HepG2 (cell line): ENCODE data around the gene DCPS. TPM values are rescaled to one million over a fixed set of nuclear protein-coding genes. Genes with fewer than 3 reads are reported as not detected.

Experiments used
- ATAC-seq: fragments of 200-7000 bp; cut with Tn5 transposase; 3 replicates; pipeline ENCODE4 v1.9.1; 2020; ENCODE audit warnings: mild to moderate bottlenecking, moderate library complexity
- BruUV-seq: library from RNA; stranded (reverse); fragments of 400-500 nt; replicated peaks from 2 replicates; lab custom pipeline; 2021; lab: Mats Ljungman, UMichigan
- CTCF ChIA-PET: fragments of 300-600 bp; formaldehyde crosslinking; extraction: SDS; loops from one replicate; lab custom pipeline; 2021; ENCODE audit warnings: low total read pairs, inconsistent platforms, low intra/inter-chr PET ratio; lab: Yijun Ruan, JAX
- POLR2A ChIA-PET: fragments of 350-600 bp; sonication (Branson Sonifier 250); formaldehyde crosslinking; loops from one replicate; lab custom pipeline; 2020; ENCODE audit warnings: antibody characterized with exemption, inconsistent platforms; lab: Yijun Ruan, JAX
- DNase-seq: peaks from one replicate; pipeline ENCODE4 v3.0.0-alpha.2; 2015; ENCODE audit warnings: low spot score
- FAIRE-seq: peaks from 3 replicates; lab custom pipeline; 2011; peaks lifted over from hg19 to GRCh38; lab: Jason Lieb, UNC
- H2AFZ ChIP-seq: one replicate; pipeline ENCODE4 v1.6.1; 2011; ENCODE audit warnings: low read length, inconsistent platforms
- H3K27ac ChIP-seq: fragments of 300-600 bp; 3 replicates; pipeline ENCODE4 v1.8.0; 2011; ENCODE audit warnings: mixed run types, mild to moderate bottlenecking, mixed read lengths, low read length, inconsistent platforms; ENCODE audit not compliant: insufficient read depth; ENCODE audit errors: extremely low read length
- H3K27me3 ChIP-seq, 2 experiments: fragments of 200-600 bp in 1 of 2; 2 replicates in 1 of 2; 3 replicates in 1 of 2; pipeline versions ENCODE4 v1.6.0 to v1.8.0; 2011; ENCODE audit warnings: low read length in 2 of 2, mild to moderate bottlenecking in 2 of 2, moderate library complexity in 2 of 2, inconsistent platforms in 1 of 2; ENCODE audit not compliant: insufficient read depth in 2 of 2, control insufficient read depth in 1 of 2
- H3K36me3 ChIP-seq, 2 experiments: fragments of 200-600 bp in 1 of 2; replicated peaks in 1 of 2; 2 replicates in 1 of 2; 3 replicates in 1 of 2; pipeline versions ENCODE4 v1.5.1 to v1.8.0; 2011; ENCODE audit warnings: low read length in 2 of 2, inconsistent platforms in 1 of 2; ENCODE audit not compliant: insufficient read depth in 2 of 2, control insufficient read depth in 1 of 2
- H3K4me1 ChIP-seq: 2 replicates; pipeline ENCODE4 v1.5.1; 2012; ENCODE audit warnings: low read length, inconsistent platforms; ENCODE audit not compliant: insufficient read depth
- H3K4me2 ChIP-seq: 2 replicates; pipeline ENCODE4 v1.6.0; 2011; ENCODE audit warnings: low read depth, low read length, inconsistent platforms
- H3K4me3 ChIP-seq, 3 experiments: fragments of 200-600 bp in 1 of 3; sonication (generic), shearing (Covaris generic) in 1 of 3; replicated peaks in 1 of 3; 2 replicates each; pipeline ENCODE4 v1.5.1; 2011 to 2016; ENCODE audit warnings: low read length in 3 of 3, inconsistent platforms in 2 of 3, low read depth in 2 of 3, mild to moderate bottlenecking in 2 of 3, control low read depth in 1 of 3, mixed read lengths in 1 of 3; ENCODE audit not compliant: insufficient read depth in 1 of 3
- H3K79me2 ChIP-seq: one replicate; pipeline ENCODE4 v1.6.1; 2011; ENCODE audit warnings: low read length, inconsistent platforms; ENCODE audit not compliant: insufficient read depth
- H3K9ac ChIP-seq: 2 replicates; pipeline ENCODE4 v1.6.0; 2011; ENCODE audit warnings: mild to moderate bottlenecking, low read depth, low read length, inconsistent platforms; ENCODE audit not compliant: insufficient read depth
- H3K9me3 ChIP-seq: 2 replicates; pipeline ENCODE4 v1.5.1; 2012; ENCODE audit warnings: mild to moderate bottlenecking, low read length
- H4K20me1 ChIP-seq: 2 replicates; pipeline ENCODE4 v1.6.0; 2011; ENCODE audit warnings: inconsistent platforms, mild to moderate bottlenecking, low read length, moderate library complexity; ENCODE audit not compliant: insufficient read depth
- CC2D1A ChIP-seq: sonication (generic); formaldehyde crosslinking; IDR thresholded peaks from 2 replicates; pipeline ENCODE4 v1.8.1; 2023; ENCODE audit warnings: mild to moderate bottlenecking, missing genetic modification reagents
- DNMT1 ChIP-seq: sonication (generic); formaldehyde crosslinking; IDR thresholded peaks from 2 replicates; pipeline ENCODE4 v1.5.1; 2020; ENCODE audit warnings: mild to moderate bottlenecking, missing genetic modification reagents
- FOXJ3 ChIP-seq: sonication (generic); formaldehyde crosslinking; IDR thresholded peaks from 2 replicates; pipeline ENCODE4 v1.4.0; 2020; ENCODE audit warnings: missing genetic modification reagents, mild to moderate bottlenecking, borderline replicate concordance
- LCORL ChIP-seq, 2 experiments: fragments of 450-650 bp in 1 of 2; sonication (generic) in 1 of 2; formaldehyde crosslinking in 1 of 2; IDR thresholded peaks; 2 replicates each; pipeline versions ENCODE4 v1.5.0 to v1.6.1; 2017 to 2020; ENCODE audit warnings: antibody characterized with exemption in 1 of 2, missing genetic modification reagents in 1 of 2
- MLLT10 ChIP-seq: sonication (generic); formaldehyde crosslinking; IDR thresholded peaks from 2 replicates; pipeline ENCODE4 v1.4.0; 2020; ENCODE audit warnings: missing genetic modification reagents
- MTA1 ChIP-seq: sonication (generic); formaldehyde crosslinking; IDR thresholded peaks from 2 replicates; pipeline ENCODE4 v1.4.0; 2020; ENCODE audit warnings: missing genetic modification reagents, mild to moderate bottlenecking, borderline replicate concordance
- NFRKB ChIP-seq: fragments of 450-650 bp; IDR thresholded peaks from 2 replicates; pipeline ENCODE4 v1.6.1; 2017
- SOX13 ChIP-seq, 3 experiments: fragments of 450-650 bp in 1 of 3; sonication (generic) in 1 of 3; formaldehyde crosslinking in 1 of 3; IDR thresholded peaks in 2 of 3; conservative IDR thresholded peaks in 1 of 3; 2 replicates each; pipeline versions ENCODE4 v1.5.0 to v1.6.1; 2016 to 2020; ENCODE audit warnings: antibody characterized with exemption in 1 of 3, mild to moderate bottlenecking in 1 of 3, missing compliant biosample characterization in 1 of 3, missing genetic modification reagents in 1 of 3, moderate library complexity in 1 of 3
- TBX3 ChIP-seq: fragments of 450-650 bp; IDR thresholded peaks from 2 replicates; pipeline ENCODE4 v1.6.1; 2017; ENCODE audit warnings: antibody characterized with exemption, mild to moderate bottlenecking, inconsistent platforms, borderline replicate concordance
- ZSCAN31 ChIP-seq: sonication (generic); formaldehyde crosslinking; IDR thresholded peaks from 2 replicates; pipeline ENCODE4 v1.5.0; 2020; ENCODE audit warnings: low read depth, mild to moderate bottlenecking, missing genetic modification reagents
- WGBS: methylation state at CpG from one replicate; pipeline ENCODE4 v1.1.6; 2017; ENCODE audit warnings: low lambda C conversion rate; 5-methylcytosine and 5-hydroxymethylcytosine counted together
- in situ Hi-C: cut with HindIII; loops from 2 replicates; pipeline ENCODE4 v1.10.0; 2017; ENCODE audit warnings: low pct_unique_long_range_greater_than_20kb; ENCODE audit not compliant: extremely low pct_ligation_motif_present
- intact Hi-C: fragments of 100-400 bp; cut with micrococcal nuclease; formaldehyde crosslinking; loops from one replicate; pipeline ENCODE4 v1.10.0; 2022; ENCODE audit not compliant: unreplicated experiment
- polyA plus RNA-seq, 8 experiments: library from polyadenylated mRNA; depleted of rRNA in 3 of 8; stranded (reverse) in 7 of 8; unstranded in 1 of 8; fragments of >200 nt; fragmentation: Illumina TruSeq in 4 of 8; extraction: Trizol in 4 of 8; gene quantifications; 2 replicates each; pipeline versions ENCODE4 v1.2.1 to v1.2.3, GENCODE V29; 2011 to 2016; ENCODE audit warnings: low read depth in 4 of 8, missing spikeins in 1 of 8, mixed read lengths in 1 of 8; ENCODE audit not compliant: insufficient read depth in 1 of 8
- total RNA-seq, 5 experiments: library from RNA; depleted of rRNA; stranded (reverse); fragments of >200 nt; fragmentation: Illumina TruSeq; extraction: Trizol; gene quantifications; 2 replicates each; pipeline ENCODE4 v1.2.3, GENCODE V29; 2016; ENCODE audit warnings: low read depth in 1 of 5
- TF ChIP-seq, protein P1 (sequence below): sonication (generic); formaldehyde crosslinking; IDR thresholded peaks from 2 replicates; pipeline ENCODE4 v1.4.0; 2020; ENCODE audit warnings: mild to moderate bottlenecking, missing genetic modification reagents
- TF ChIP-seq, protein P2 (sequence below): sonication (generic); formaldehyde crosslinking; IDR thresholded peaks from 2 replicates; pipeline ENCODE4 v1.5.0; 2020; ENCODE audit warnings: missing genetic modification reagents
- TF ChIP-seq, protein P3 (sequence below): sonication (generic); formaldehyde crosslinking; IDR thresholded peaks from 2 replicates; pipeline ENCODE4 v1.4.0; 2020; ENCODE audit warnings: mild to moderate bottlenecking, missing genetic modification reagents

Gene DCPS
- total and polyA plus RNA-seq, 2 of the 13 experiments (the other 11 are each of a cell fraction or from before 2014, with no cell fraction given) = 21.9 to 22.5 TPM

DNA sequence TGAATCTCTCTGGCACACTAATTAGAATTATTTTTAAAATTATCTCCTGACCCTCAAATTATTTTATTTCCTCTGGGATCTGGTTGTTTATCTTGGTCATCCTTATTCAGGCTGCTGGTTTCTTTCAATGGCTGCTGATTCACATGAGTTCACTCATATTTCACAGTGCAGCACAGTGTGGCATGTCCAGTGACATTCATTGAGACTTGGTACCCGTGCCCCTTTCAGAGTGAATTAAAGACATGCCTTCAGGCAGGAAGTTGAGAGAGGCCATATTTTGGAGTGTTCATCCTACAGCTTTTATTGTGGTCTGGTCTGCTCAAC, 13.5 kb downstream of the DCPS start (continued):
- TF ChIP-seq, protein P1, sequence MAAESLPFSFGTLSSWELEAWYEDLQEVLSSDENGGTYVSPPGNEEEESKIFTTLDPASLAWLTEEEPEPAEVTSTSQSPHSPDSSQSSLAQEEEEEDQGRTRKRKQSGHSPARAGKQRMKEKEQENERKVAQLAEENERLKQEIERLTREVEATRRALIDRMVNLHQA (CRISPR knock-in tag) = no peak
- TF ChIP-seq DNMT1 = no peak
- TF ChIP-seq, protein P2, sequence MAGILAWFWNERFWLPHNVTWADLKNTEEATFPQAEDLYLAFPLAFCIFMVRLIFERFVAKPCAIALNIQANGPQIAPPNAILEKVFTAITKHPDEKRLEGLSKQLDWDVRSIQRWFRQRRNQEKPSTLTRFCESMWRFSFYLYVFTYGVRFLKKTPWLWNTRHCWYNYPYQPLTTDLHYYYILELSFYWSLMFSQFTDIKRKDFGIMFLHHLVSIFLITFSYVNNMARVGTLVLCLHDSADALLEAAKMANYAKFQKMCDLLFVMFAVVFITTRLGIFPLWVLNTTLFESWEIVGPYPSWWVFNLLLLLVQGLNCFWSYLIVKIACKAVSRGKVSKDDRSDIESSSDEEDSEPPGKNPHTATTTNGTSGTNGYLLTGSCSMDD (CRISPR knock-in tag) = no peak
- no peak for TF ChIP-seq LCORL (IDR thresholded peaks at IDR 0.05)
- no peak for TF ChIP-seq LCORL (CRISPR knock-in tag; IDR thresholded peaks at IDR 0.05)
- TF ChIP-seq NFRKB = no peak
- TF ChIP-seq ZSCAN31 (CRISPR knock-in tag) = no peak
- TF ChIP-seq MLLT10 (CRISPR knock-in tag) = no peak
- TF ChIP-seq, protein P3, sequence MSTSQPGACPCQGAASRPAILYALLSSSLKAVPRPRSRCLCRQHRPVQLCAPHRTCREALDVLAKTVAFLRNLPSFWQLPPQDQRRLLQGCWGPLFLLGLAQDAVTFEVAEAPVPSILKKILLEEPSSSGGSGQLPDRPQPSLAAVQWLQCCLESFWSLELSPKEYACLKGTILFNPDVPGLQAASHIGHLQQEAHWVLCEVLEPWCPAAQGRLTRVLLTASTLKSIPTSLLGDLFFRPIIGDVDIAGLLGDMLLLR (CRISPR knock-in tag) = no peak
- TF ChIP-seq SOX13 (IDR thresholded peaks at IDR 0.05) = no peak
- no peak for TF ChIP-seq SOX13 (CRISPR knock-in tag; conservative IDR thresholded peaks at IDR 0.05 in 1 of 2, IDR thresholded peaks at IDR 0.05 in 1 of 2)

DNA sequence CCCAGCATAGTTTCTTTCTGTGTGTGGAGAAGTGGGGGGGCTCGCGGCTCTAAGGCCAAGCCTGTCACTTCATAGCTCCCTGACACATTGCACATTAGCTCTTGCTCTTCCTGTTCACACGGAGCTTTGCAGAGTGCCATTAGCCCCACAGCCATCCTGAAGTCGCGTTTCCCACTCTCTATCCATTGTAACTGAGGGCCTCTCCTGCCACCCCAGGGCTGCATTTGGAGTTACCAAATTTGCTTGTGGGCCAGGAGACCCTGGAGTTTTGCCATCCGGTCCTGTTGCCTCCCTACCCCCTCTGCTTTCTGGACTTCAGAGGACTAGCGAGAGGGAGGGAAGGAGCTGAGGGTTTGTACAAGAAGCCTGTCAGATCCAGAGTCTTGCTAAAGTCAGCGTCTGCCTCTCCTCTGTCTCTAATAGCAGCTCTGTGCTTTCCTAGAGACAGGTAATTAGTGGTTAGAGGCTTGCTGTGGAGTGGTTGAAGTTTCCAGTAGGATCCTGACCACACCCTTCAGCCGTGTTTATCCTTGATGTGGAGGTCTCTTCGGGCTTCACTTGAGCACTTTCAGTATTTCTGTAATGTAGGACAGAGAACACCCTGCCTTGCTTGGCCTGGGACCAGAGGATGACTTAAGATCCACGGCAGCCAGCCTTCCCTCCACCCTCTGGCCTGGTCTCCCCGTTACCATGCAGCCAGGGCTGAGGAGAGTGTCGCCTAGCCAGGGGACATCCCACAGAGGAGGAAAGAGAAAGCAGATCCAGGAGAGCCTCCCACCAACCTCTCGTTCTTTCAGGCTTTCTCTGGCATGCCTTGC, 14.1 kb downstream of the DCPS start:
- Histone ChIP-seq H3K9me3 (no peaks in the 10 kb centered on the region), H3K9ac (no peak overlapping the region), H4K20me1 (no peaks in the 10 kb centered on the region), H3K4me1 (no peaks in the 10 kb centered on the region), H3K79me2 (no peaks in the 10 kb centered on the region), H3K27me3 (no peaks in the 10 kb centered on the region), H3K36me3 (no peaks in the 10 kb centered on the region), H3K27ac (no peak overlapping the region), H2AFZ (no peak overlapping the region), H3K4me2 (no peak overlapping the region), H3K4me3 (no peak overlapping the region)
- TF ChIP-seq MTA1 (CRISPR knock-in tag) (no peak), TBX3 (no peak), CC2D1A (CRISPR knock-in tag) (no peak), FOXJ3 (no peak)
- no peak for FAIRE-seq
- POLR2A ChIA-PET = no interaction called here
- DNase-seq = no peak
- no peak for ATAC-seq
- in situ Hi-C loops = no loop called here
- BruUV-seq = no TSS peak
- intact Hi-C loops = no loop called here
- WGBS = 93% methylated on average over 11 of the region's 14 CpGs
- CTCF ChIA-PET = no interaction called here
